T-helper 2 cell (primary cell): Measurements from ENCODE around the gene BOC.

Experiments
- DNase-seq, 5 experiments: peaks; one replicate each; pipeline versions ENCODE4 v3.0.0 to v3.0.0-alpha.2; 2012 to 2022

Gene BOC

DNA sequence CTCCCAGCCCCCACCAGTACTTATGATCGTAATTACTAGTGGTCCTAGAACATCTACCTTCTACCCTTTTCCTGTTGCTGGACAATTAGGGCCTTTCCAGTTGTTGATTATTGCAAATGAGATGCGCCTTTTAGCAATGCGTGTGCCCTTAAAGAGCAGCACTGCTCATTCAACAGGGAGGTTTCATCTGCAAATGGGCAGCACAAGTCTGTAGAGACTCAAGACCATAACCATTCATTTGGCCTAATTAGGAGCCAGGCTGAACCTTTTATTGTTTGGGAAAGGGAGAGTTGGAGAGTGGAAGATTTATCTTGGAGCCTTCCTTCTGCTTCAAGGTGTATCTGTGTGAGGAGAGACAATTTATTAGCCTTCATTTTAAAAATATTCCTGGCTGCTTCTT is 42.3 kb downstream of the BOC start:
- DNase-seq = no peak

DNA sequence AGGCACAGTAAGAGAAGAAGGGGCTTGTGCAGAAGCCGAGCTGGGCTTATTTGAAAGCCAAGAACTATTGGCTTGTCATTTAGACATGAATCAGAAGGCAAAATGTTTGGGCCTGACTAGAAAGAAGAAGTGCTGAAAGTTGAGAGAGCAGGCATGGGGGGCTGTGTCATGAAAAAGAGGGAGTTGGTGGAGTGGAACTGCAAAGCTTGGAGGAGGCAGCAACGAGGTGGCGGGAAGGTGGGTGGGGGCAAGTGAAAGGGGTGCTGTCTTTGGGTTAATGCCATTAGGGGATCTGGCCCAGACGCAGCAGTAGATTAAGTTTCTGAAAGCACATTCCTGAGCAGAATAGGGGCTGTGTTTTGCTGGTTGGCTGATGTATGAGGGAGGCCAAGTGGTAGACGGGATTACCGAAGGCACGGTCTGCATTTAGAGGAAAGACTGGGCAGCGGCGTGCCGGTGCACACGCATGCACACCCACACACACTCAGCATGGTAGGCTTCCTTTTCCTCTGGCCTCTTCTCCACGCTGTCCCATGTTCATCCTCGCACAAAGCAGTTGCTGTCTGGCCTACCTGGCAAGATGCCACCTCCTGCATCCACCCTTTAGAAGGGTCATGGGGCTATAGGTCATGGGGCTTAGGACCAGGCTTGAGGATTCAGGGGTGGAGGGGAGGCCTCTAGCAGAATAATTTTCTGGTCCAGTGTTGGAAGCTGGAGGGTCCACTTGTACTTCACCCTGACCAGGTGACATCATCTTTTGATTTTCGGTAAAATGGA is 43.0 kb downstream of the BOC start:
- DNase-seq = no peak

DNA sequence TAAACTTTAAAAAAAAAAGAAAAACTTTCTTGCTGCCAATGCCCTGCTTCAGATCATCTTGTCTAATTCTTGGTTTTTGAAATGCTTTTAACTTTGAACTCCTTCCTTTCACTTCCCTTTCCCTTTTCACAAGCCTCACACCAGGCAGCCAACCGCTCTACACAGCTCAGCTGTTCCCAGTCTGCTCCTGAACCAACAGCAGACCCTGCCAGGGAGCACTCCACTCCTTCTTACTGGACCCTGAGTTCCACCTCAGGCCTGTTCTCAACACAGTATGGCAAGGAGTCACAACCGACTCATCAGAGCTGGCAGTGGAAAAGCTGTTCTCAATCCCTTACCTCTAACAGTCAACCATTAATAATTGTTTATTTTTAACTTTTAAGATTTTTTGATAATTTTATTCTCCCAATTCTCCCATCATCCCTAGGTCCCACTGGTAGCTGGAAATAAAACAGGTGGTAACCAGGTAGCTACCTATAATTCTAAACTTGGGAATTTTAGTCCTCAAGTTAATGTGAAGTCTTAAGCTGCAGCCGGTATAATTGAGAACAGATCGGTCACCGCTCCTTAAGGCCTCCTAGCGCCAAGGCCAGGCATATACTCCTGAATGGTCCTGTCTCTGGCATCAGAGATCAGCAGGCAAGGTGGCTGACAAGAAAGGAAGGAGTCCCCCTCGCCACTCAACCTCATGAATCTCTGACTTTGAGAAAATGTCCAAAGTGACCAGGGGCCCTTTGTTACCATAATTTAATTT is 43.9 kb downstream of the BOC start:
- no peak for DNase-seq

DNA sequence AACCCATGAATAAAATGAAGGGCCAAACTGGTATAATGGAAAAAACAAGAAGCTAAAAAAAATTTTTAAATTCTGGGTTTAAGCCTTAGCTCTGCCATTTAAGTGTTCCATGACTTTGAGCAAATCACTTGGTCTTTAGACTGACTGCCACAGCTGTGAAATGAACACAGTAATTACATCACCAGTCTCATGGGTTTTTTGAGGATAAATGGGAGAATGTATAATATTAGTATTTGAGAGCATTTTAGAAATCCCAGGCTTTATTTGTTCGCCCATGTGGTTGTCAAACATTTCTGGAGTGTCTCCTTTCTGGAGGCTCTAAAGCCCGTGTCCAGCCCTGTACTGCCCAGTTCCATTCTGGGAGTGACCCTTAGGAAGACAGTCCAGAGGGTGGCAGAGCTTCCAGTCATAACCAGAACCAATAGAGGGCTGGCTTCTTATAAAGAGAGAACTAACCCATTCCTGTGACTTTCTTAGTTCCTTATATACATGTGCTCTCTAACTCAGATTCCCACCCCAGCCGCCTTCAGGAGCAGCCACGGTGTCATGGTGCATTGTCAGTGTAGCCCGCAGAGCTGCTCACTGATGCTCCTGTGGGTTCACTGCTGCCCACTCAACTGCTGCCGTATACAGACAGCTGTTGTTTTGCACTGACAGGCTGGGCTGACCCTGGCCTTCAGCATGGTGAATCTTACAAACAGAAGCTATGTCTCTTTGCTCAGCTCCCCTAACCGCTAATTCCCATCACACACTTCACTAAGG is 44.7 kb downstream of the BOC start:
- DNase-seq = no peak

DNA sequence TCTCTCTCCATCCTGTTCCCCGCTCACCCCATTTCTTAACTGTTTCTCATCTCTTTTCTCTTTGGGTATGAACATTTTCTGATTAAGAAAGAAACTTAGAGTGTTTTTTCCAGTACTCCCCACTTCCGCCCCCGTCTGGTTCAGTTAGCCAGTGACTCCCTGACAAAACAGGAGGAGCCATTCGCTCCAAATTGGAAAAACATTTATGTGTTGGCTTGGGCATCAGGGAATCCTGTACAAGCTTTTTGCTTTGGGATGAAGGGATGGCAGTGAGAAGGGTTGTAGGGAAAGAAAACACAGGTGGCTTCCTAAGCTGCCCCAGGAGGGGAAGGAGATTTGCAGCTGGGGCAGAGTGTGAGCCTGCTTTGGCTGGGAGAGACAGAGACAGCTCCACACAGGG is 47.0 kb downstream of the BOC start:
- DNase-seq = no peak

DNA sequence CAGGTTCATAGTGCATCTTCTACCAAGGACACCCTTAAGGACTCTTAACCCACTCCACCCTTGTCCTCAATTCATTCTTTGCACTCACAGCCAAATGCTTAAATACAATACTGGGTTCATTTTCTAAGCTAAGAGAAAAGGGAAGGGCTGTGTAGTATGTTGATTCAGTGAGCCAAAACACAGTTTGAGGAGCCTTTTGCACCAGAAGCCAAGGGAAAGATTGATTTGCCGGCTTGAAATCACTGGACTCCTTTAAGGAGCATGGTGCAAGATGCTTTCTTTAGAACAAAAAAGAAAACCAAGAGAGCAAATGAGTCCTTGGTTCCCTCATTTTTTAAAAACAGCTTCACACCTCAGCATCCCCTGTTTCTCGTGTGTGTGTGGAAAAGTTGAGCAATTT is 47.8 kb downstream of the BOC start:
- DNase-seq = no peak

DNA sequence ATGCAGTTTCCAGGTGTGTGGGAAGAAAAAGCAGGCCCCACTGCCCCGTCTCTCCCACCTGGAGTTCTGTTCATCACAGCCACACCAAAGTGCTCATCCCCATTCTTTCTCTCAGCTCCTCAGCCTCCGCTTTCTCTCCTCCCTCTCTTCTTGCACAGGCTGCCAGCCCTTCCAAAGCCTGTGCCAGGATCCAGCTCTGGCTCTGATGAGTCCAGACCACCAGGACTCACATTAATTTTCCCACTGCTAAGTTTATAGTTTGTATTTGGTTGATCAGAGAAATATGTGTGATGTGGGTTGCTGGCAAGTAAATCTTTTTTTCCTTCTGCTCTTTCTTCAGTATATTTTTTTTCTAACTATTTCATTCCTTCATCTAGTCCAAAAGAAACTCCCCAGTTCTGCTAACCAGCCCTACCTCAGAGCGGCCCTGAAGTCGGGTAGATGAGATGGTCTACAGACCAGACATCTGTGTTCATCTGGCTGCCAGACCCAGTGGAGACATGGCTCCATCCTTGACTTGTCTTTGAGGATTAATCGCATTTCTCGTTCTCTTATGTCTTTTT is 49.8 kb downstream of the BOC start:
- no peak for DNase-seq

DNA sequence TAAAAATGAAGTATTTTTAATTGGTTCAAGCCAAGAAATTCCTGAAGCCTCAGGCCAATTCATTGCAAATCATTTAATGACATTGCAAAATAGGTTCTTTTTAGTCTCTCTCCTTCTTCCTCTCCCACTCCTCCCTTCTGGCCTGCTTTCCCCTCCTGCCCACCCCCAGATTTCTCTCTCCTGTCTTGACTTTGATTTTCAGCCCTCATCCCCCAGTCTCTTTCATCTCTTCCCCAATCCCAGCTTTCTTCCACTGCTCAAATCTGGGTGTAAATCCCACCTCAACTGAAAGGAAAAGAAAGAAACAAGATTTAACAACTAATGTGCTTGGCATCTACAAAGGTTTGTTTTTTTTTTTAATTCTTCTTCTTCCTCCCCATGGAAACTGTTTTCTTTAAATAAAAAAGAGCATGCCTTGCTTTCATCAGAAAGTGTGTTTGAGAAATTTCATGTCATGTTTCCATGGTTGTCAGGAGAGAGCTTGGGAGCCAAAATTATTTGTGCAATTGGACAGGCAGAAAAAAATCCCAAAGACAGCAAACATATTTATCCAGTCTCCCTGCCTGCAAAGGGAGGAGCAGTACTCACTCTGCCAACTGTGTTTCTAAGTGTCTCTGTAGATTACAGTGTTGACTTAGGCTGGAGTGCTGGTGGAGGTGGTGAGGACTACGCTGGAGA is 50.4 kb downstream of the BOC start:
- no peak for DNase-seq

DNA sequence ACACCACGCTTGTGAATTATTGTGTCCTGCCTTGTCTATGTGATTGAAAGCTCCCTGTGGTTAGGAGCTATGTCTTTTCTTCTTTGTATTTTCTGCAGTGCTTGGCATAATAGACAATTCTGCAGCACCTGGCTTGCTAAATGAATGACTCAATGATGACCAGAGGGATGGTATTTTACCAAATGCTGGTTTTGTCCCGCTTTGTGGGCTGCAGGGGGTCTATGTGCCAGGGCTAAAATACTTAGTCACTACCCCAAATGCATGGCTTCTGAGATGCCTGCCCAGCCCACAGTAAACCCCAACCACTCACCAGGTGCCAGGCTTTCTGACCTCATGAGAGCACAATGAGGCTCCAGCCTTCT is 50.9 kb downstream of the BOC start:
- DNase-seq = no peak

DNA sequence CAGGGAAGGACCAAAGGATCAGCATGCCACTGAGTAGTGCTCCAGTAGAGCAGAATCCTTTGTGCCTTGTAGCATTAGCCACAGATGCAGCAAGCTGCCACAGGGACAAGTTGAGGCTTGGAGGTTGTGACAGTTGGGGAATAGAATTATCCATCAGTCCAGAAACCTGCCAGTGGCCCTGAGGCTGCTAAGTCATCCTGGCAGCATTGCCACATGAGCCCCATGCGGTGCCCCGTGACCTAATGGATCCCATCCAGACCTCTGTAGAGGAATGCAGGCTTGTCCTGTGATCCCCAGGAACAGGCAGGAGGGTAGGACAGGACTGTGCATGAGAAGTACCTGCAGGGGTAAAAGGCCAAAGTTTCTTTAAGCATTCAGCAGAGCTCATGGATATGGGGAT is 51.7 kb downstream of the BOC start:
- DNase-seq = no peak

DNA sequence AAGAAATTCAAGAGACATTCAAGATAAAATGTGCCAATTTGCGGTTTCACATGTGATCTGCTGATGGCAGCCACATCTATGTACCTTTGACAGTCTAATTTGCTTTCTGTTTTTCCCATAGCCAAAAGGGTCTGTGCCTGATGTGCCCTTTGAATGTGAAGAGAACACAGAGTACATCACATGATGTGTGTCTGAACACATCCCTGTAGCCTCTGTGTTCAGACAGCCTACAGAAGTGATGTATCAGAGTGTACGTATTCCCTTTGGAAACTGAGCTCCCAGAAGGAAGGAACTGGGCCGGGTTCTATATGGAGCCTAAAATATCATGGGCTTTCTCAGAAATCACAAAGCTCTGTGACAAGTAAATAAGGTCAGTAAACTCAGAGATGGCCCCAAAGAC is 52.4 kb downstream of the BOC start:
- DNase-seq = no peak

DNA sequence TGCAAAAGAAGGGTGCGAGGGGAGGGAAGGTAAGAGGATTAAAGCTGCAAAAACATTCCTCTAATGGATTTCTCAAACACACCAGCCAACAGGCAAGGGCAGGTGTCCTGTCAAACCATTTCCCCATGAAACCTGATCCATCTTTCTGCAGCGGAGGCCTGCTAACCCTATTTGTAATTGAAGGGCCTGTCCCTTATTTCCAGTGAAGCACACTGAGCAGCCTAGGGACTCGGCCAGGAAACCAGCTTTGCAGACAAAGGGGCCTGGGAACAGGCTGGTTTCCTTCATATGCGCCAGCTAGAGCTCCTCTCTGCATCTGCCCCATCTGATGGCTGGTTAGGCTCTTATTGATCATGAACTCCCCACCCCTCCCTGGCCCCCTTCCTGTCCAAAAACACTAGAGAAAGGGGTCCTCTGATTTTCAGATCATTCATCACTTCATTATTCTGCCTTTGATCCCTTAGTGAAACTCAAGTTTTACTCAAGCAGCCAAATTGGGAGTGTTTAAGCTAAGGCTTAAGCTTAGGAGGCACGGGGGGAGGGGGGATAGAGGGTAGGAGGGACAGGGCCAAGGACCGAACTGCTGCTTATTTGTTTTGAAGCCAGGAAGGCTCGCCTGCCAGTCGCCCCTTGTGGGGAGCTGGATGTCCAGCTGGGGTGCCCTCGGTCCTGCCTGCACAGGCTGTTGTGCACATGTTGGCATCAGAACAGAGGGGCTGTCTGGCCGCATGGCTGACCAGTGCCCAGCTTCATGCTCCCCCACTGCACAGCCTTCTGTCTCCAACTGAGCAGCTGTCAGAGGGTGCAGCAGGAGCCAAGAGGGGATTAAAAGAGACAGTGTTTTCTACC is 53.1 kb downstream of the BOC start:
- no peak for DNase-seq

DNA sequence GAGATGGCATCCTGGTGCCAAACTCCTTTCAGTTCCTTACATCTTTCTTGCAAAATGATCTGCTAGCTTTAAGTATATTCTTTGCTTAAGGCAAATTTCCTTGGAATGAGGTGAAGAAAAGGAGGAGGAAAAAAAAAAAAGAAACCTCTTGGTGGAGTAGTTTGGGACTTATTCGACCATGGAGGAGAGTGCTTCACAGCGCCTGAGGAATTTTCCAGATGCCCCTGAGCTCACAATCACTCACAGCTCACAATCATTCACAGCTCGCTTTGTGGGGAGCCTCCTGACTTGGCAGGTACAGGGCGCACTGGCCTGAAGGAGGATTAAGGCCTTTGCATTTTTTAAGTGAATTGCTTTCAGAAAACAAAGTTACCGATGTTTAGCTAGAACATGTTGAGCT is 53.9 kb downstream of the BOC start:
- DNase-seq = no peak

DNA sequence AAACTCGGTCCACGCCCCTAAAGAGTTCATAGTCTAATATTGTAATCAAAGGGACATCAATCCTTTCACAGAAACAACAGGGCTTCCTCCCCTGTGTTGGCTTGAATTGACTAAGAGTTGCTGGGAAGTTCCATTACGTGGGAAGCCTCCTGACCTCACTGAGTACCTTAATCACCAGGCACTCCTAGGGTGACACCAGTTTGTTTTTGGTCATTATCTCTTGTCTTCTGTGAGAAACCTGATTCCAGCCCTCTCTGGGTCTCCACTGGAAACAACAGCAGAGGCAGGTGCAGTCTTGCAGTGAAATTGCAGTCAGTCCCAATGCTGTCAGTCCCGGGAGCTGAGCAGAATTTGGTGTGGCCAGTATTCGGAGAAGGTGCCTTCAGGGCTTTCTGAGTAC is 55.4 kb downstream of the BOC start:
- no peak for DNase-seq

DNA sequence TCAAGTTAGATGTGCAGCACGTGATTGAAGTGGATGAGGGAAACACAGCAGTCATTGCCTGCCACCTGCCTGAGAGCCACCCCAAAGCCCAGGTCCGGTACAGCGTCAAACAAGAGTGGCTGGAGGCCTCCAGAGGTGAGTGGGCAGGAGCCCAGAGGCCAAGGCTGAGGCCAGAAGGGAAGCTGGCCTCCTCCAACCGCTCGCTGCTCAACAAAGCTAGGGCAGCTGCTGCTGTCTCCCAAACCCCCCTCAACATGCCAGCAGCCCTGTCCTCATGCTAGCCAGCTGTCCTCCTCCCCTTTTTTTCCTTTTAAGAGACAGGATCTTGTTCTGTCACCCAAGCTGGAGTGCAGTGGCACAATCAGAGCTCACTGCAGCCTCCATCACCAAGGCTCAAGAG is 57.0 kb downstream of the BOC start:
- DNase-seq = no peak

DNA sequence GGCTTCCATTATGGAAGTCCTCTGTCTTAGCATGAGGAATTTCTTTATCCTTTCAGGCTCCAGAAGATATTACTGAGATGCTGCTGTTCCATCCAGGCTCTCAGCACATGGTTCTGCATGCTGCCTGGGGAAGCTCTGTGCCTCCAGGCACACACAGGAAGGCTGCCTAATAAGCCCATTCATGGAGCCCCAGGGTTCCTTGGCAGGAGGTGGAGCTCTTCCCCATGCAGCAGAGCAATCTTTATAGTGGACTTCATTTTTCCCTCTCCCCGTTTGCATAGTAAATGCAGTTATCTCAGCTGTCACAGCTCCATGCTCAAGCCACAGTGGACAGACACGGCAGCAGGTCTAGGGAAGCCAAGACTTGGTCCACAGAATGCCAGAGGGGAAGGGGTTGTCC is 57.6 kb downstream of the BOC start:
- no peak for DNase-seq

DNA sequence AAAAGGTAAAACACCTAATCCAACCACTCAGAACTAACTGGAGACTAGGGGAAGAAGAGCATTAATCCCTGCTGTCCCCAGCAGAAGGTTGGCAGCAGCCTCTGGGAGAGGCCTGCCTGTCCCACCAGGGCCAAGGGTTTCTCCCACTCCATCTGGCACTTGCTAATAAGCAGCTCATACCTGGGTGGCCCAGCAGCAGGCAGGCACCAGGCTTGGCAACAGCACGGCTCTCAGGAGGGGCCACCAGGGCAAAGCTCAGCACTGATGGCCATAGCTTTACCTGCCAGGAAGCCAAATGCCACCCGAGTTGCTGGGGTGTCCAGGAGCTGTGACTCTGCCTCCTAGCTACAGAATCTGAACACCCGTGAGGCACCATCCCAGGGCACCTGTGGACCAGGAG is 58.3 kb downstream of the BOC start:
- DNase-seq = no peak

DNA sequence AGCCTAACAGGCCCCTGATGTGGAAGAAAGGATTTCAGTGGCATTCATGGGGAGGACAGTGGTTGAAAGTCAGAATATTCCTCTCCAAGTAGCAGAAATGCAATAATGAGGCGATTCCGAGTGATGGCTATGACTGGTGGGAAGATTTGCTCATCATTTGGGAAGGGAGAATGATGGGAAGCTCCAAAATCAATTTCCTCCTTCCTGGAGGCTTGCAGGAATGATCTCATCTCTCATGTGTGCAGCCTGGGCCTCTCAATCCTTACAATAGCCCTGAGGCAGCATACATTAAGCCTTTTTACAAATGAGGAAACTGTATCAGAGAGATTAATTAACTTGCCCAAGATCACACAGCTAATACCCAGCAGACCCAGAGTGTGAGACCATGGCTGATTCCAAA is 58.7 kb downstream of the BOC start:
- DNase-seq = no peak

DNA sequence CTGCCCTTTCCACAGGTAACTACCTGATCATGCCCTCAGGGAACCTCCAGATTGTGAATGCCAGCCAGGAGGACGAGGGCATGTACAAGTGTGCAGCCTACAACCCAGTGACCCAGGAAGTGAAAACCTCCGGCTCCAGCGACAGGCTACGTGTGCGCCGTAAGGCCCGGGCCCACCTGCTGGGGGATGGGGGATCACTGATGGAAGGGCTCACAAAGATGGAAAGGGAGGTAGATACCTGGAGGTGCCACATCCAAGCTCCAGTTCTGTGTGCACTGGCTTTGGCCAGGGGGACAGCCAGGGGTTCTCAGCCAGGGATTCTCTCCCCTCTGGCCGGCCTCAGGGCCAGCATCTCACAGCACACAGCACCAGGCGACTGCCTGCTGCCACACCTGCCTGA is 59.4 kb downstream of the BOC start:
- no peak for DNase-seq

DNA sequence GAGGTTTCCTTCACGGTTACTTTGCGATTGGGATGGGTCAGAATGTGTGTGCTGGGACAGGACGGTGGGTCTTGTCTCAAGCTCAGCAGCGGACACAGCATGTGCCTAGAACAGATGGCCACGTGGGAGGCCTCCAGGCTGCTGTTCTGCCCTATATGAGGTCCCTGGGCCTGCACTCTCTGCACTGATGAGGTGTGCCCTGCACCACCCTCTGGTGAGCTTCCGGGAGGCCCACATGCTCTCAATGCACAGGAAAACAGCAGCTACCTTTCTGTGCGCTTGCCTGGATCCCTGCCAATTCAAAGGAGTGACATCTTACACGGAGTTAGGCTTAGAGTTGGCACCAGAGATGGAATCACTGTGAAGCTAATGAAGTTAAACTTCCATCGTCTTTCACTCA is 59.8 kb downstream of the BOC start:
- no peak for DNase-seq

DNA sequence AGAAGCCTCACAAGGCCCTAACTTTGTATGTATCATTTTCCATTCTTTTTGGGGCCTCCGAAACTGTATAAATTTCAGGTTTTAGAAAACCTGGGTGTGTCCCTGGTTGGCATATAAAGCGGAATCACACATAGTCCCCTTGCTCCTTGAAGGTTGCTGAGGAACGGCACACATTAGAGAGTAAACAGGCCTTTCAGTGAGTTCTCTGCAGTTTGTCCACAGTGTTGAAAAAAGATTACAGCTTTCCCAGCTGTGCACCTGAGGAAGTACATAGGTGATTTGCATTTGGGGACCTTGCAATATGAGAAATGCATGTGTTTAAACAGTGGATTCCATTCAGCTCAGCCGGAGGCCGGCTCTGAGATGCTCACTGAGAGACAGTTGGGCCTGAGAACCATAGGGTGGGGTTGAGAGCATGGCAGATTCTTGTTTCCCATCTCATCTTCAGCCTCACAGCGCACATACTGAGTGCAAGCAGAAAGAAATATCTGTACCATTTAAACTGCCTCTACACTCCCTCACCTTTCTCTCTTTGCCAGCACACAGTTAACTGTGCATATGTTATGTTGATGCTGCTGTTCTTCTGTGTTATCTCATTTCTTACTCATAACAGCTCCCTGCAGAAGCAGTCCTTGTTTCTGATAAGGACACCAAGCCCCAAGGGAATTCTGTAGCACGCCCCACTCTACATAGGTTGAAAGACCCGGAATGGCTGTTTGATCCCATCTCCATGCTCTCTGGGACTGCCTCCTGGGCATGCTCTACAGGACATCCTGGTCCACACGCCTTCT is 60.4 kb downstream of the BOC start:
- no peak for DNase-seq
